ENCODE data around the gene CLC.
"Not testable (repeated sequence)": the region's sequence is repeated elsewhere in the genome, so short reads cannot be mapped to it uniquely, and the experiment has no call there.

Gene CLC

DNA sequence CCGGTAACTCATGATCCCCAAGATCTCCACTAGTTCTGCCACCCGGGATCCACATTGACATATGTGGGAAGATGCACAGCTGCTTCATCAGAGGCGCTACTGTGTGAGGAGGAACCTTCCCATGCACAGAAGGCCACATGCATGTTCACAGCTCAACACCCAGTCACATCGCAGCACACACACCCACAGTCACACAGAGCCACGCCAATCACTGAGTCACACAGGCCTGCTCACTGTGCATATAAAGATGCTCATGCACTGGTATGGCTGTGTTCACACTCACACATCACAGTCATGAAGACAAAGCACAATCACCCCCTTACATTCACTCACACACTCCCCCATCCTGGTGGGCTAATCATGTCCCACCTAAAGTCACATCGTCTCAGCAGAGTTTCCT is 9.8 kb downstream of the CLC start:
- no peak for DNase-seq

DNA sequence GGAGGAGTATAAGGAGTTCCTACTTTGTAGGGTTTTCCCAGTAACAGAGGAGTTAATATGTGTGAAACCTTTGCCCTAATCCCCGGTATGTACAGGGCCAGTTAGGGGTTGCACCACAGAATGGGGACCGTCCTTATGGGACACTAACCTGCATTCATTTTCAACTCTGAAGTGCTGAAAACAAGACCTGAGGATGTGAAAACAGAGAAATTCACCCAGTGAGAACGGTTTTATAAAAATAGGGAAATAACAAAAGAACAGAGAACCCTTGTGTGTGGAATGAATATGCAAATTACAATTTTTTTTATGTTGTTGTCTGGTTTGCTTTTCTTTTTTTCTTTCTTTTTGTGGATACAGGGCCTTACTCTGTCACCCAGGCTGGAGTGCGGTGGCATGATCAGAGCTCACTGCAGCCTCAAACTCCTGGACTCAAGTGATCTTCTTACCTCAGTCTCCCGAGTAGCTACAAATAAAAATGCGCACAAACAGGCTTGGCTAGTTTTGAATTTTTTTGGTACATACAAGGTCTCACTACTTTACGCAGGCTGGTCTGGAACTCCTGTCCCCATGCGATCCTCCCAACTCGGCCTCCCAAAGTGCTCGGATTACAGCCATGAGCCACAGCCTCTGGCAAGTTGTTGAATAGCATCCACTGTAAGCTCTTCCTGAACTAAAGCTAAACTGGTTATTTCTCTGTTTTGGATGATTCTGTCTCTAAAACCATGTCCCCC is 10.6 kb downstream of the CLC start:
- DNase-seq: no peak

DNA sequence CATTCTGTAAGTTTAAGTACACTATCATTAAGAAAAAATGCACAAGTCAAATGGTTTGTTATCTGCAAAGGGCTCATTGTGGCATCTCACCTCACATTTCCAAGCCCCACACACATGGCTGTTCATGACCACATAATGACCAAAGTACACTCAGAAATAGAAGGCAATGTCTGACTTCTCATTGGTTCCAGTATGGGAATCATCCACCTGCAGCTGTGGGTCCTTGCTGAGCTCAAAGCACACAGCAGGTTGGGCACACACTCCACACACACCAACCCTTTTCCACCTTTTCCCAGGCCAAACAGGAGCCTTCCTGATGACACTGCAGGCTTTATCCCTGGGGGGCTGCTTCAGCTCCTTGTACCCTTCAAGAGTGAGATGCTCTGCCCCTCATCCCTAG is 11.8 kb downstream of the CLC start:
- DNase-seq: no peak

DNA sequence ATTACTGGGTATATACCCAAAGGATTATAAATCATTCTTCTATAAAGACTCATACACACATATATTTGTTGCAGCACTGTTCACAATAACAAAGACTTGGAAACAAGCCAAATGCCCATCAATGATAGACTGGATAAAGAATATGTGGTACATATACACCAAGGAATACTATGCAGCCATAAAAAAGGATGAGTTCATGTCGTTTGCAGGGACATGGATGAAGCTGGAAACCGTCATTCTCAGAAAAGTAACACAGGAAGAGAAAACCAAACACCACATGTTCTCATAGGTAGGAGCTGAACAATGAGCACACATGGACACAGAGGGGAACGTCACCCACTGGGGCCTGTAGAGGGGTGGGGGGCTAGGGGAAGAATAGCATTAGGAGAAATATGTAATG is 17.7 kb downstream of the CLC start:
- DNase-seq: not testable (repeated sequence)

DNA sequence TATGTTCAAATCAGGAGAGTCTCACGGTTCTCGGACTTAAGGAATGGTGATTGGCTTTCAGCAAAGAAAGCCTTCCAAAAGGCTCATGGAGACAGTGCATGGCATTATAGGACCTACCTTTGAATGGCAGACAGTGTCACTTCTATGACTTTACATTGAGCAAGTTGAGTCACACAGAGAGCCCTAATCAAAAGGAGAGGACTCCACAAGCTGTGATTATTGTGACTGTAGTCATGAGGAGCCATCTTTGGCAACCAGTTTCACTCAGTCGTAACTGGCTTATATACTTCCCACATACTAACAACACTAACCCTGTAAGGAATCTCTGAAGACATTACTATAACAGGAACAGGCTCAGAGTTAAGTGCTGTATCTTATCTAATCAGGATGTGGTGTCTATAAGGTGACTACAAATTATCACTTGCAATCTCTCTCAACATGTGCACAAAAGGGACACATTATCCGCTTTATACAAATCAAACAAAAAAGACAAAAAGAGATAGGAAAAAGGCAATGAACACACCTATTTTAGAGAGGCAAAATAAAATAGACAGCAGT is 27.4 kb downstream of the CLC start:
- DNase-seq: no peak

DNA sequence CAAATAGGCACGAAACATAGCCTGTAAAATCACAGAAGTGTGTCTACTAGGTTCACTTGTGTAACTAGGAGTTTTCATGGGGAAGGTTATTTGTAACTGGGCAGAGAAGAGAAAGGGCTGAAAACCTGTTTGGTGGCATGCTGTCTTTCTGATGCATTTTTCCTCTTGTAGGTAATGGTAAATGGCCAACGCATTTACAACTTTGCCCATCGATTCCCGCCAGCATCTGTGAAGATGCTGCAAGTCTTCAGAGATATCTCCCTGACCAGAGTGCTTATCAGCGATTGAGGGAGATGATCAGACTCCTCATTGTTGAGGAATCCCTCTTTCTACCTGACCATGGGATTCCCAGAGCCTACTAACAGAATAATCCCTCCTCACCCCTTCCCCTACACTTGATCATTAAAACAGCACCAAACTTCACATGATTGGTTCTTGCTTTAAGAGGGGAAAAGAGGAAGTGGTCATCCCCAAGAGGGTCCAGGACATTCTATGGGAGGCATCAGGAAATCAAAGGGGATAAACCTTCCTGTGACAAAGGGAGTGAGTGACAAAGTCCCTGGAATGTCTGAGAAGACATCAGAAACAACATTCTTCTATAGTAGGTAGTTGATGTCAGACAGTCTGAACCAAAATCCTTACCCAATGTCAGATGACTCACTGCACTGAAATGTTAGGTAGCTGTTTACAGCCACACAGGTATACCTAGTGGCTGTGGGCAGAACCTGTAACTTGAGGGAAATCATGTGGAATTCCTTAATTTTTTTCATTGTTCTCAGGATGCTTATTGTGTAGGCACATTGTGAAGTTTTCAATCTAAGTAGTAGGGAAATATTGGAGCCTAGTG is 28.6 kb downstream of the CLC start:
- DNase-seq: no peak

DNA sequence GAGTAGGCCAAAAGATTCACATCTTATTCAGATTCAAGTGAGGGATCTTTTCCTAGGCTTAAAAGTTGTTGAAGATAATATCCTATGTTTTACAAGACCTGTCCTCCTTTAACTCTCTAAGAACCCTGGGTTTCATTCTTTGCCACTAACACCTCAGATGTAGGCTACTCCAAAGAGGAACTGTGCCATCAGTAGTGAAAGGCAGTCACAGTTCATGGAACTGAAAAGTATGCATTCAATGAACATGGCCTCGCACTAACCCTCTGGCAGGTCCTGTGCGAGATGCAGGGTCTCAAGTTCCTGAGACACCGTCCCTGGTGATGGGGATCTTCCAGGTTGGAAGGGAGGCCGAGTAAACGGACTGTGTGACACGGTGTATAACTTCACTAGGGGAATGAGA is 29.2 kb downstream of the CLC start:
- DNase-seq: no peak

DNA sequence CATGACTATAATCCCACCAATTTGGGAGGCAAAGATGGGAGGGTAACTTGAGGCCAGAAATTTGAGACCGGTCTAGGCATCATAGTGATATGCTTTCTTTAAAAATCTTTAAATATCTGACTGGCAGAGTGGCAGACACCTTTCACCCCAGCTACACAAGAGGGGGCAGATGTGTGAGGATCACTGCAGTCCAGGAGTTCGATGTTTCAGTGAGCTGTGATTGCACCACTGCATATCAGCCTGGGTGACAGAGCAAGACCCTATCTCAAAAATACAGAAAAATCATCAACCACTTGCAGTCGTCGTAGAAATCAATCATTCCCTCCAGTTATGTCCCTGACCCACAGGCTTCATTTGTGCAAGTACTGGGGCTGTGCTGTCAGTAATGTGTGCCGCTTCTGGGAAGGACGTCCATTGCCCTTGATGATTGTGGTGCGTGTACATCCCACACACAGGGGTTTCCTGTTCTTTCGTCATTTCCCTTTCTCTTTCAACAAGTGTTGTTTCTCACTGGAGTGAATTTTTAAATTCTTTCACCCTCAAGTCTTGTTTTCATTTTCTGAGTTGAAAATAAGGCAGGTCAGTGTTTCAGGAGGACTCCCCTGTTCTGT is 32.1 kb downstream of the CLC start:
- no peak for DNase-seq

DNA sequence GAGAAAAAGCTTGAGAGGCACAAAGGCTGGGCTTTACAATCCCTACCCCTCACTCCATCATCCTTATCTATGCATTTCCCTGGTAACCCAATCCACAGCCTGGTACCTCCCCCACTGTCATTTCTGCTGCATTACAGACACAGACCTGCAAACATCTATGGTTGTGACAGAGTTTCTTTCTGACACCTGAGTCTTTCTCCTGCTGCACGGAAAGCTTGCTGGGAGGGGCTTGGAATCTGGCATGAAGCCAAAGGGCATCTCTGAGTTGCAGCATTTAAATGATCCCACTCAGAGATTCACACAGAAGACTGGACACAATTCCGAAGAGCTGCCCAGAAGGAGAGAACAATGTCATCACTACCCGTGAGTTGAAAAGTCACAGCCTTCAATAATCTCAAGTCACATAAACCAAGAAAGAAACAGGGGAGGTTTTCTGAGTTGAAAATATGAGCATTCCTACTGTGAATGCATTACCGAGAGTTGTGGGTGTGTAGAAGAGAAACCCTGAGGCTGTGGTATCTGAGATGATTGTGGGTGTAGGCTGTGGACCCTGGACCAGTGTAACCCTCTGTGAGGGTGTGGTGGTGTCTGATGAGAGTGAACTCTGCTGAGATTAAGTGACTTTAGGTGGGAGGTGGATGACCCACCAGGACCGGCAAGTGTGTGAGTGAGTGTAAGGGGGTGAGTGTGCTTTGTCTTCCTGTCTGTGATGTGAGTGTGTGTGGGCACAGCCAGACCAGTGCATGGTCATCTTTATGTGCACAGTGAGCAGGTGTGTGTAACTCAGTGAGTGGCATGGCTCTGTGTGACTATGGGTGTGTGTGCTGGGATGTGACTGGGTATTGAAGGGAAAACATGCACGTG is 33.4 kb downstream of the CLC start, which contains the start of gene LGALS14:
Gene LGALS14 (plus strand): TSS at position 301 of the 864 bp plus-strand sequence. CDS start 48 bp downstream, at position 349.
- DNase-seq: peak; percentile 59 to 72

DNA sequence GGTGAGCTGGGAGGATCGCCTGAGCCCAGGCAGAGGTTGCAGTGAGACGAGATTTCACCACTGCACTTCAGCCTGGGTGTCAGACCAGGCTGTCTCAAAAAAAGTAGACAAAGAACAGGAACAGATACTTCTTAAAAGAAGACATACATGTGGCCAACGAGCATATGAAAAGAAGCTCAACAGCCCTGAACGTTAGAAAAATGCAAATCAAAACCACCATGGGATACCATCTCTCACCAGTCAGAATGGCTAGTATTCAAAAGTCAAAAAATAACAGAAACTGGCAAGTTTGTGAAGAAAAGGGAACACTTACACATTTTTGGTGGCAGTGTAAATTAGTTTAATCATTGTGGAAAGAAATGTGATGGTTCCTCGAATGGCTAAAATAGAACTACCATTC is 36.5 kb downstream of the CLC start:
- no peak for DNase-seq

DNA sequence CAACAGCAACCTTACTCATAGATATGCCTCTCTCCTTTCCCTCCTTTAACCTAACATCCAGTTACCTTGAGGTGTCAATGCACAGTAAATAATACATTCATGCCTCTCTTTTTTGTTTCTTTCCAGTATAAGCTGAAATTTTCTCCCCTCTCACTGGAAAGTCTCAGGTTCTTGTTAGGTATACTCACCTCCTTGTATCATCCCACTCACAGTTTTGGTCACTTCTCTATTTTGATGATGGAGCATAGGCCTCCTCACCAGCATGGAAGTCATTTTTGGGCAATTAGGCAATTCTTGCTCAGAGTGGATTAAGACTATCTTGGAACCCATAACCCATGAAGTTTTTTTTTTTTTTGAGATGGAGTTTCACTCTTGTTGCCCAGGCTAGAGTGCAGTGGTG is 39.3 kb downstream of the CLC start:
- no peak for DNase-seq

DNA sequence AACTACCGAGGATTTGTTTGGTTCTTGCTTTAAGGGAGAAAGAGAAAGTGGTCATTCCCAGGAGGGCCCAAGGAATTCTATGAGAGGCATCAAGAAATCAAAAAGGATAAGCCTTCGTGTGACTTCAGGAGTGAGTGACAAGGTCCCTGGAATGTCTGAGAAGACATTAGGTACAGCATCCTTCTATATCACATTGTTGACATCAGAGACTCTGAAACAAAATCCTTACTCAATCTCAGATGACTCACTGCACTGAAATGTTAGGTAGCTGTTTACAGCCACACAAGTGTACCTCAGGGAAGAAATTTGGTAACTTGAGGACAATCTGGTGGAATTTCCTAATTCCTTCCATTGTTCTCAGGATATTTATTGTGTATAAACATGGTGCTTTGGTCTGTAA is 41.4 kb downstream of the CLC start:
- DNase-seq: no peak

DNA sequence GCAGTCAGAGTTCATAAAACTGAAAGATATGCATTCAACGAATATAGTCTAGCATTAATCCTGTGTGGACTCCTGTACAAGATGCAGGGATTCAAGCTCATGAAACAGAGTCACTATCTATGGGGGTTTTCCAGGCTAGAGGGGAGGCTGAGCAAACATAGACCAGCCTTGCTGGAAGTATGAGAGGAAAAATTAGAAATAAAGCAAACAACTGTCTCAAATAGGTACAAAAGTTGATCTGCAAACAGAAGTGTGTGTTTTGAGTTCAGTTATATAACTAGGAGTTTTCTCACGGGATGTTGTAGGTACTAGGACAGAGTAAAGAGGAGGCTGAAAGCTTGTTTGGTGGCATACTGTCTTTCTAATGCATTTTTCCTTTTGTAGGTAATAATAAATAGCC is 42.1 kb downstream of the CLC start:
- DNase-seq: no peak

DNA sequence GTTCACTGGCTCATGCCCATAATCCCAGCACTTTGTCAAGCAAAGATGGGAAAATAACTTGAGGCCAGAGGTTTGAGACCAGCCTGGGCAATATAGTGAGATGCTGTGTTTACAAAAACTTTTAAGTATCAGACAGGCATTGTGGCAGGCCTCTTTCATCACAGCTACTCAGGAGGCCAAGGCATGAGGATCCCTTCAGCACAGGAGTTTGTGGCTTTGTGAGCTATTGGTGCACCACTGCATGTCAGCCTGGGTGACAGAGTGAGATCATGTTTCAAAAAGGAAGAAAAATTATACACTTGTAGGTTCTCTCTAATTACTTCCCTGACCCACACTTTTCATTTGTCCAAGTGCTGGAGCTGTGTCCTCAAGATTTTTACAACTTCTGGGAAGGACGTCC is 45.0 kb downstream of the CLC start:
- no peak for DNase-seq

DNA sequence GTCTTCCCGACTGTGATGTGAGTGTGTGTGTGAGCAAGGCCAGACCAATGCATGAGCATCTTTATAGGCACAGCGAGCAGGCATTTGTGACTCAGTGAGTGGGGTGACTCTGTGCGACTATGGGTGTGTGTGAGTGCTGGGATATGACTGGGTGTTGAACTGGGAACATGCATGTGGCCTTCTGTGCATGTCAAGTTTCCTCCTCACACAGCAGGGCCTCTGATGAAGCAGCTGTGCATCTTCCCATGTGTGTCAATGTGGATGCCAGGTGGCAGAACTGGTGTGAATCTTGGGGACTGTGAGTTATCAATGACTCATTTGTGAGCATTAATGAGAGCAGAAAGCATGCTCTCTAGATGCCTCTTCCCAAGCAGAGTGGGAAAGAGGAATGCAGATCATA is 45.7 kb downstream of the CLC start:
- no peak for DNase-seq

DNA sequence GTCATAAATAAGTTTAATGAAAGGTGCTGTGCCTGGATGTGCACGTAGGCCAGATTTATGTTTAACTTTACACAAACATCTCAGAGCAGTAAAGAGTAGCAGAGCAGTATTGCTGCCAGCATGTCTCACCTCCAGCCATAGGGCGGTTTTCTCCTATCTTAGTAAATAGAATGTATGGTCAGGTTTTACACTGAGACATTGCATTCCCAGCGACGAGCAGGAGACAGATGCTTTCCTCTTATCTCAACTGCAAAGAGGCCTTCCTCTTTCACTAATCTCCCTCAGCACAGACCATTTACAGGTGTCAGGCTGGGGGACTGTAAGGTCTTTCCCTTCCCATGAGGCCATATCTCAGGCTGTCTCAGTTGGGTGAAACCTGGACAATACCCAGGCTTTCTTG is 49.2 kb downstream of the CLC start:
- DNase-seq: not testable (repeated sequence)

DNA sequence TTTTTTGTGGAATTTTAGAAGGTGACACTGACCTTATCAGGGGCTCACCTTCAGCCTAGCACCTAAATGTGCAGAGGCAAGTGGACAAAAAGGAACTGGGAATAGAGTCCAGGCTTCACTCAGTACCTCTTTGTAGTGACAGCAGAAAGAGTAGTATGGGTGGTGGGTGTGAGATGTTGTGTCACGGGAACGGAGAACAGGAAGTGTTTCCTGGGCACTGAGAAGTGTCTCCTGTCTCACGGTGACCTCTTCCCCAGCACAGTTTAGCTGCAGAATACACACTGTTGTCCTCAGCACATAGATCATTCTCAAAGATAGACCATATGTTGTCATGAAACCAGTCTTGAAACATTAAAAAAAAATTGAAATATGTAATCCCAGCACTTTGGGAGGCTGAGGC is 51.1 kb downstream of the CLC start:
- no peak for DNase-seq

DNA sequence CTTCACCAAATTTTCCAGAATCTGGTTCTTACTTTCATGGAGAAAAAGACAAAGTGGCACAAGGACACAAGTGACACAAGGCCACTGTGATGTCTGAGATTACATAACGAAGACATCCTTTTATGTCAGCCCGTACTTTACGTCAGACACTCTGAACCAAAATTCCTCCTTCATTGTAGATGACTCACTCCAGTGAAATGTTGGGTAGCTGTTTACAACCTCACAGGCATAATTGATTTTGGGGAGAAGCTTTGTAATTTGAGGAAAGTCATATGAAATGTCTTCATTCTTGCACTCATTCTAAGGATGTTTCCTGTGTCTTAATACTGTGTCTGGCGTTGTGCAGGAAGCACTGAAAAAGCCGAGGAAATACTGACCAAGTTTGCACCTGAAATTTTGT is 53.6 kb downstream of the CLC start:
- no peak for DNase-seq

DNA sequence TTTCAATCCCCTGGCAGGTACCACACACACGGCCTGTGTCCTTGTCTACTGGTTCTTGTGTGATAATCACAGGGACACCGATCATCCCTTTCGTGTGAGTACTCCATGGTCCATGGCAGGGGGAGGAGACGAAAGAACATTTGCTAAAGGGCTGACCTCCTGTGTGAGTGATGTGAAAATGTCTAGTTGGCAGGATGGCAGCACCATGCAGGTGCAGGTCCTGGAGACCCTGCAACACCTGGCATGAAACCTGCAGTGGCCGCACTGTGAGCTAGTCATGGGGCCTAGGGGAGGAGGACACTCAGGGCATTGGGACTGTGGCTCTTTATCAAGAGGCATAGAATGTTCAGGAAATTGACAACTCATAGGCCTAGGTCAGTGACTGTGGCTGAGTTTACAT is 56.4 kb downstream of the CLC start:
- no peak for DNase-seq
